HepG2 (cell line): Measurements from ENCODE around the gene PIP5K1A. TPM values are rescaled to one million over a fixed set of nuclear protein-coding genes. Genes with fewer than 3 reads are reported as not detected.

Experiments used
- AGO2 ChIP-seq: fragments of 200-400 bp; formaldehyde crosslinking; optimal IDR thresholded peaks from 2 replicates; pipeline ENCODE3; 2017; ENCODE audit warnings: mild to moderate bottlenecking, low read depth, low read length, moderate library complexity
- AKAP8 ChIP-seq: sonication (generic); formaldehyde crosslinking; IDR thresholded peaks from 2 replicates; pipeline ENCODE4 v1.5.1; 2020; ENCODE audit warnings: mild to moderate bottlenecking, missing genetic modification reagents
- FOXC1 ChIP-seq: sonication (generic); formaldehyde crosslinking; IDR thresholded peaks from 2 replicates; pipeline ENCODE4 v1.8.0; 2022; ENCODE audit warnings: mild to moderate bottlenecking, missing genetic modification reagents, borderline replicate concordance
- HBP1 ChIP-seq: IDR thresholded peaks from 2 replicates; pipeline ENCODE4 v1.6.1; 2016; ENCODE audit warnings: low read depth, control low read depth
- HNF4A ChIP-seq: sonication (generic); formaldehyde crosslinking; IDR thresholded peaks from 2 replicates; pipeline ENCODE4 v1.4.0; 2020; ENCODE audit warnings: missing genetic modification reagents
- IRX3 ChIP-seq: sonication (generic); formaldehyde crosslinking; IDR thresholded peaks from 2 replicates; pipeline ENCODE4 v1.8.1; 2023; ENCODE audit warnings: mild to moderate bottlenecking, low read depth, missing genetic modification reagents, borderline replicate concordance
- NR2F6 ChIP-seq, 2 experiments: IDR thresholded peaks; 2 replicates each; pipeline ENCODE4 v1.6.1; 2016; ENCODE audit warnings: antibody characterized with exemption in 1 of 2, mild to moderate bottlenecking in 1 of 2
- POGZ ChIP-seq: sonication (generic); formaldehyde crosslinking; IDR thresholded peaks from 2 replicates; pipeline ENCODE4 v1.4.0; 2020; ENCODE audit warnings: mild to moderate bottlenecking, missing genetic modification reagents
- POLR2A ChIP-seq, 2 experiments: IDR thresholded peaks; 2 replicates each; pipeline ENCODE4 v1.6.1; 2011; ENCODE audit warnings: low read depth in 2 of 2, low read length in 2 of 2, mild to moderate bottlenecking in 1 of 2, moderate library complexity in 1 of 2; ENCODE audit not compliant: insufficient read depth in 1 of 2
- REXO4 ChIP-seq: sonication (generic); formaldehyde crosslinking; IDR thresholded peaks from 2 replicates; pipeline ENCODE4 v1.8.0; 2022; ENCODE audit warnings: missing genetic modification reagents, mild to moderate bottlenecking, borderline replicate concordance
- SIX1 ChIP-seq: sonication (generic); formaldehyde crosslinking; IDR thresholded peaks from 2 replicates; pipeline ENCODE4 v1.4.0; 2020; ENCODE audit warnings: missing genetic modification reagents, borderline replicate concordance
- SKI ChIP-seq: fragments of 450-650 bp; IDR thresholded peaks from one replicate; pipeline ENCODE4 v1.6.1; 2018; ENCODE audit warnings: mild to moderate bottlenecking; ENCODE audit not compliant: partially characterized antibody
- SPEN ChIP-seq: sonication (generic); formaldehyde crosslinking; IDR thresholded peaks from 2 replicates; pipeline ENCODE4 v1.5.1; 2020; ENCODE audit warnings: low read depth, mild to moderate bottlenecking, missing genetic modification reagents
- ZNF451 ChIP-seq: sonication (generic); formaldehyde crosslinking; IDR thresholded peaks from 2 replicates; pipeline ENCODE4 v1.5.0; 2020; ENCODE audit warnings: mild to moderate bottlenecking, missing genetic modification reagents
- ZNF607 ChIP-seq: sonication (generic); formaldehyde crosslinking; IDR thresholded peaks from 2 replicates; pipeline ENCODE4 v1.5.1; 2020; ENCODE audit warnings: missing genetic modification reagents, mild to moderate bottlenecking, borderline replicate concordance
- ZNF770 ChIP-seq: sonication (generic); formaldehyde crosslinking; IDR thresholded peaks from 2 replicates; pipeline ENCODE4 v1.5.0; 2020; ENCODE audit warnings: mild to moderate bottlenecking, missing genetic modification reagents
- ZNF773 ChIP-seq: sonication (generic); formaldehyde crosslinking; IDR thresholded peaks from 2 replicates; pipeline ENCODE4 v1.4.0; 2020; ENCODE audit warnings: missing genetic modification reagents, borderline replicate concordance
- ZSCAN30 ChIP-seq: sonication (generic); formaldehyde crosslinking; IDR thresholded peaks from 2 replicates; pipeline ENCODE4 v1.5.0; 2020; ENCODE audit warnings: mild to moderate bottlenecking, missing genetic modification reagents
- polyA plus RNA-seq, 8 experiments: library from polyadenylated mRNA; depleted of rRNA in 3 of 8; stranded (reverse) in 7 of 8; unstranded in 1 of 8; fragments of >200 nt; fragmentation: Illumina TruSeq in 4 of 8; extraction: Trizol in 4 of 8; gene quantifications; 2 replicates each; pipeline versions ENCODE4 v1.2.1 to v1.2.3, GENCODE V29; 2011 to 2016; ENCODE audit warnings: low read depth in 4 of 8, missing spikeins in 1 of 8, mixed read lengths in 1 of 8; ENCODE audit not compliant: insufficient read depth in 1 of 8
- total RNA-seq, 5 experiments: library from RNA; depleted of rRNA; stranded (reverse); fragments of >200 nt; fragmentation: Illumina TruSeq; extraction: Trizol; gene quantifications; 2 replicates each; pipeline ENCODE4 v1.2.3, GENCODE V29; 2016; ENCODE audit warnings: low read depth in 1 of 5
- TF ChIP-seq, protein P1 (sequence below): sonication (generic); formaldehyde crosslinking; IDR thresholded peaks from 2 replicates; pipeline ENCODE4 v1.5.1; 2020; ENCODE audit warnings: missing genetic modification reagents, mild to moderate bottlenecking, borderline replicate concordance
- TF ChIP-seq, protein P2 (sequence below): sonication (generic); formaldehyde crosslinking; conservative IDR thresholded peaks from 2 replicates; pipeline ENCODE4 v1.8.0; 2022; ENCODE audit warnings: mild to moderate bottlenecking, moderate library complexity, missing genetic modification reagents

PIP5K1A gene
- total and polyA plus RNA-seq, 2 of the 13 experiments (the other 11 are each of a cell fraction or from before 2014, with no cell fraction given), result 45.3 to 65.1 TPM

GRCh38 chr1:151282883-151283725 is 84.8 kb downstream of the PIP5K1A start (continued):
- TF ChIP-seq, protein P1, sequence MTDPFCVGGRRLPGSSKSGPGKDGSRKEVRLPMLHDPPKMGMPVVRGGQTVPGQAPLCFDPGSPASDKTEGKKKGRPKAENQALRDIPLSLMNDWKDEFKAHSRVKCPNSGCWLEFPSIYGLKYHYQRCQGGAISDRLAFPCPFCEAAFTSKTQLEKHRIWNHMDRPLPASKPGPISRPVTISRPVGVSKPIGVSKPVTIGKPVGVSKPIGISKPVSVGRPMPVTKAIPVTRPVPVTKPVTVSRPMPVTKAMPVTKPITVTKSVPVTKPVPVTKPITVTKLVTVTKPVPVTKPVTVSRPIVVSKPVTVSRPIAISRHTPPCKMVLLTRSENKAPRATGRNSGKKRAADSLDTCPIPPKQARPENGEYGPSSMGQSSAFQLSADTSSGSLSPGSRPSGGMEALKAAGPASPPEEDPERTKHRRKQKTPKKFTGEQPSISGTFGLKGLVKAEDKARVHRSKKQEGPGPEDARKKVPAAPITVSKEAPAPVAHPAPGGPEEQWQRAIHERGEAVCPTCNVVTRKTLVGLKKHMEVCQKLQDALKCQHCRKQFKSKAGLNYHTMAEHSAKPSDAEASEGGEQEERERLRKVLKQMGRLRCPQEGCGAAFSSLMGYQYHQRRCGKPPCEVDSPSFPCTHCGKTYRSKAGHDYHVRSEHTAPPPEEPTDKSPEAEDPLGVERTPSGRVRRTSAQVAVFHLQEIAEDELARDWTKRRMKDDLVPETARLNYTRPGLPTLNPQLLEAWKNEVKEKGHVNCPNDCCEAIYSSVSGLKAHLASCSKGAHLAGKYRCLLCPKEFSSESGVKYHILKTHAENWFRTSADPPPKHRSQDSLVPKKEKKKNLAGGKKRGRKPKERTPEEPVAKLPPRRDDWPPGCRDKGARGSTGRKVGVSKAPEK, result 0 out of 2 replicates have a peak, but pooled peaks have one; percentile 79
- TF ChIP-seq ZSCAN30 (CRISPR knock-in tag), result peak; percentile 87; the same call in 1 of the 2 replicates
- TF ChIP-seq POLR2A (IDR thresholded peaks at IDR 0.05; ENCODE audit: insufficient read depth in 1 of 2, low read depth in 2 of 2, low read length in 2 of 2), result peak; percentile 15; a peak in 3 of 4 replicates
- TF ChIP-seq REXO4 (CRISPR knock-in tag), result peak; percentile 9; the same call in 1 of the 2 replicates
- TF ChIP-seq AKAP8 (CRISPR knock-in tag), result peak; percentile 86
- TF ChIP-seq ZNF773, result no peak
- peak; percentile 51; the same call in 1 of the 2 replicates for TF ChIP-seq SPEN (CRISPR knock-in tag)
- no peak for TF ChIP-seq POGZ (CRISPR knock-in tag)
- 0 out of 2 replicates have a peak, but pooled peaks have one; percentile 20 for TF ChIP-seq HBP1 (CRISPR knock-in tag)
- no peak for TF ChIP-seq FOXC1 (CRISPR knock-in tag)
- no peak for TF ChIP-seq SIX1 (CRISPR knock-in tag)
- TF ChIP-seq ZNF770, result 0 out of 2 replicates have a peak, but pooled peaks have one; percentile 2
- TF ChIP-seq SKI, result no peak
- peak; percentile 81 for TF ChIP-seq AGO2
- 0 out of 2 replicates have a peak, but pooled peaks have one; percentile 75 for TF ChIP-seq ZNF607
- no peak for TF ChIP-seq ZNF451 (CRISPR knock-in tag)
- TF ChIP-seq, protein P2, sequence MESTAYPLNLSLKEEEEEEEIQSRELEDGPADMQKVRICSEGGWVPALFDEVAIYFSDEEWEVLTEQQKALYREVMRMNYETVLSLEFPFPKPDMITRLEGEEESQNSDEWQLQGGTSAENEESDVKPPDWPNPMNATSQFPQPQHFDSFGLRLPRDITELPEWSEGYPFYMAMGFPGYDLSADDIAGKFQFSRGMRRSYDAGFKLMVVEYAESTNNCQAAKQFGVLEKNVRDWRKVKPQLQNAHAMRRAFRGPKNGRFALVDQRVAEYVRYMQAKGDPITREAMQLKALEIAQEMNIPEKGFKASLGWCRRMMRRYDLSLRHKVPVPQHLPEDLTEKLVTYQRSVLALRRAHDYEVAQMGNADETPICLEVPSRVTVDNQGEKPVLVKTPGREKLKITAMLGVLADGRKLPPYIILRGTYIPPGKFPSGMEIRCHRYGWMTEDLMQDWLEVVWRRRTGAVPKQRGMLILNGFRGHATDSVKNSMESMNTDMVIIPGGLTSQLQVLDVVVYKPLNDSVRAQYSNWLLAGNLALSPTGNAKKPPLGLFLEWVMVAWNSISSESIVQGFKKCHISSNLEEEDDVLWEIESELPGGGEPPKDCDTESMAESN, result 0 out of 2 replicates have a peak, but pooled peaks have one; percentile 26
- 0 out of 2 replicates have a peak, but pooled peaks have one; percentile 51 for TF ChIP-seq IRX3 (CRISPR knock-in tag)
- peak; percentile 76 for TF ChIP-seq HNF4A (CRISPR knock-in tag)
- TF ChIP-seq NR2F6 (IDR thresholded peaks at IDR 0.05), result no peak
- 0 out of 2 replicates have a peak, but pooled peaks have one; percentile 16 for TF ChIP-seq NR2F6 (CRISPR knock-in tag; IDR thresholded peaks at IDR 0.05)
